Esophagus squamous epithelium (tissue), 4 donors: ENCODE measurements around the gene TPPP2.

Source experiments
- POLR2A ChIP-seq, 4 donors: fragments of 450-650 bp; IDR thresholded peaks; one replicate each; pipeline ENCODE4 v1.6.1; 2017; ENCODE audit warnings: antibody characterized with exemption in 4 of 4, mild to moderate bottlenecking in 4 of 4, moderate library complexity in 3 of 4
- TF ChIP-seq, protein P1 (sequence below), 6 experiments: fragments of 450-650 bp in 4 of 6; fragments of 200-600 bp in 2 of 6; sonication (generic) in 2 of 6; IDR thresholded peaks; one replicate each; pipeline ENCODE4 v1.5.1; 2016 to 2019; ENCODE audit warnings: antibody characterized with exemption in 6 of 6, mild to moderate bottlenecking in 4 of 6, moderate library complexity in 4 of 6

DNA sequence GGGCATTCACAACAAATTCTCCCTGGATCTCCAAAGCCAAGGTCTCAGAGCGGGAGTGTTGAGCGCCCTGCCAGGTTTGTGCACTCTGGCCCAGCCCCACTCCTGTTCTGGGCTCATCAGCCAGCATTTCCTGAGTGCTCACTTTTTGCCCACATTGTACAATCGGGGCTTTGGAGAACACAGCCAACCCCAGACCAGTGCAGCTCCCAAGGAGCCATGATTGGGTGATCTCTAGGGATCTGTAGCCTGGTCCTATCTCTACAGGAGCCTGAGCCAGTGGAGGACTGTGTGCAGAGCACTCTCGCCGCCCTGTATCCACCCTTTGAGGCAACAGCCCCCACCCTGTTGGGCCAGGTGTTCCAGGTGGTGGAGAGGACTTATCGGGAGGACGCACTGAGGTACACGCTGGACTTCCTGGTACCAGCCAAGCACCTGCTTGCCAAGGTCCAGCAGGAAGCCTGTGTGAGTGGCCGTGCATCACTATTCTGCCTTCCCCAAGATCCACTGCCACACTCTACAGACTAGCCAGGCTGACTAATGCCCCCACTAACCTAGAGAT, 42.8 kb downstream of the TPPP2 start:
- TF ChIP-seq POLR2A (IDR thresholded peaks at IDR 0.05), result no peak
- TF ChIP-seq, protein P1, sequence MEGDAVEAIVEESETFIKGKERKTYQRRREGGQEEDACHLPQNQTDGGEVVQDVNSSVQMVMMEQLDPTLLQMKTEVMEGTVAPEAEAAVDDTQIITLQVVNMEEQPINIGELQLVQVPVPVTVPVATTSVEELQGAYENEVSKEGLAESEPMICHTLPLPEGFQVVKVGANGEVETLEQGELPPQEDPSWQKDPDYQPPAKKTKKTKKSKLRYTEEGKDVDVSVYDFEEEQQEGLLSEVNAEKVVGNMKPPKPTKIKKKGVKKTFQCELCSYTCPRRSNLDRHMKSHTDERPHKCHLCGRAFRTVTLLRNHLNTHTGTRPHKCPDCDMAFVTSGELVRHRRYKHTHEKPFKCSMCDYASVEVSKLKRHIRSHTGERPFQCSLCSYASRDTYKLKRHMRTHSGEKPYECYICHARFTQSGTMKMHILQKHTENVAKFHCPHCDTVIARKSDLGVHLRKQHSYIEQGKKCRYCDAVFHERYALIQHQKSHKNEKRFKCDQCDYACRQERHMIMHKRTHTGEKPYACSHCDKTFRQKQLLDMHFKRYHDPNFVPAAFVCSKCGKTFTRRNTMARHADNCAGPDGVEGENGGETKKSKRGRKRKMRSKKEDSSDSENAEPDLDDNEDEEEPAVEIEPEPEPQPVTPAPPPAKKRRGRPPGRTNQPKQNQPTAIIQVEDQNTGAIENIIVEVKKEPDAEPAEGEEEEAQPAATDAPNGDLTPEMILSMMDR (IDR thresholded peaks at IDR 0.05), result no peak
